HepG2 (cell line): Measurements from ENCODE around the gene GP2. TPM values are rescaled to one million over a fixed set of nuclear protein-coding genes. Genes with fewer than 3 reads are reported as not detected.

Experiments
- CEBPG ChIP-seq: IDR thresholded peaks from 2 replicates; pipeline ENCODE4 v1.6.1; 2016
- FOXO1 ChIP-seq: sonication (generic); formaldehyde crosslinking; IDR thresholded peaks from 2 replicates; pipeline ENCODE4 v1.4.0; 2020; ENCODE audit warnings: missing genetic modification reagents
- JDP2 ChIP-seq: sonication (generic); formaldehyde crosslinking; IDR thresholded peaks from 2 replicates; pipeline ENCODE4 v1.8.1; 2022; ENCODE audit warnings: missing genetic modification reagents, borderline replicate concordance
- KLF15 ChIP-seq: sonication (generic); formaldehyde crosslinking; IDR thresholded peaks from 2 replicates; pipeline ENCODE4 v1.8.1; 2023; ENCODE audit warnings: borderline replicate concordance, mild to moderate bottlenecking, inconsistent platforms, missing genetic modification reagents, mixed read lengths
- NCOA2 ChIP-seq: sonication (generic); formaldehyde crosslinking; IDR thresholded peaks from 2 replicates; pipeline ENCODE4 v1.8.0; 2022; ENCODE audit warnings: inconsistent platforms
- RFX3 ChIP-seq: IDR thresholded peaks from 2 replicates; pipeline ENCODE4 v1.6.1; 2016; ENCODE audit warnings: missing biosample characterization, missing genetic modification reagents
- SP2 ChIP-seq: sonication (generic); formaldehyde crosslinking; IDR thresholded peaks from 2 replicates; pipeline ENCODE4 v1.5.1; 2020; ENCODE audit warnings: mild to moderate bottlenecking, missing genetic modification reagents
- TOE1 ChIP-seq: sonication (generic); formaldehyde crosslinking; IDR thresholded peaks from 2 replicates; pipeline ENCODE4 v1.4.0; 2020; ENCODE audit warnings: mild to moderate bottlenecking, missing genetic modification reagents
- YEATS2 ChIP-seq: sonication (generic); formaldehyde crosslinking; IDR thresholded peaks from 2 replicates; pipeline ENCODE4 v1.4.0; 2020; ENCODE audit warnings: missing genetic modification reagents, borderline replicate concordance
- YY1 ChIP-seq: IDR thresholded peaks from 2 replicates; pipeline ENCODE4 v1.6.1; 2011; ENCODE audit warnings: low read length, low read depth, moderate library complexity, mild to moderate bottlenecking; ENCODE audit not compliant: insufficient read depth, insufficient replicate concordance
- ZC3H4 ChIP-seq: sonication (generic); formaldehyde crosslinking; IDR thresholded peaks from 2 replicates; pipeline ENCODE4 v1.4.0; 2020; ENCODE audit warnings: missing genetic modification reagents, borderline replicate concordance
- ZNF121 ChIP-seq: sonication (generic); formaldehyde crosslinking; IDR thresholded peaks from 2 replicates; pipeline ENCODE4 v1.5.0; 2020; ENCODE audit warnings: mild to moderate bottlenecking, missing genetic modification reagents
- ZNF230 ChIP-seq: sonication (generic); formaldehyde crosslinking; IDR thresholded peaks from 2 replicates; pipeline ENCODE4 v1.4.0; 2020; ENCODE audit warnings: mild to moderate bottlenecking, missing genetic modification reagents
- ZNF430 ChIP-seq: sonication (generic); formaldehyde crosslinking; IDR thresholded peaks from 2 replicates; pipeline ENCODE4 v1.9.0; 2021; ENCODE audit warnings: mild to moderate bottlenecking, missing genetic modification reagents
- ZNF605 ChIP-seq: sonication (generic); formaldehyde crosslinking; IDR thresholded peaks from 2 replicates; pipeline ENCODE4 v1.8.0; 2022; ENCODE audit warnings: mild to moderate bottlenecking, missing genetic modification reagents
- ZNF607 ChIP-seq: sonication (generic); formaldehyde crosslinking; IDR thresholded peaks from 2 replicates; pipeline ENCODE4 v1.5.1; 2020; ENCODE audit warnings: missing genetic modification reagents, mild to moderate bottlenecking, borderline replicate concordance
- ZNF747 ChIP-seq: sonication (generic); formaldehyde crosslinking; IDR thresholded peaks from 2 replicates; pipeline ENCODE4 v1.8.1; 2023; ENCODE audit warnings: missing genetic modification reagents, mild to moderate bottlenecking, borderline replicate concordance
- ZNF841 ChIP-seq: sonication (generic); formaldehyde crosslinking; IDR thresholded peaks from 2 replicates; pipeline ENCODE4 v1.8.1; 2023; ENCODE audit warnings: missing genetic modification reagents, borderline replicate concordance
- polyA plus RNA-seq, 8 experiments: library from polyadenylated mRNA; depleted of rRNA in 3 of 8; stranded (reverse) in 7 of 8; unstranded in 1 of 8; fragments of >200 nt; fragmentation: Illumina TruSeq in 4 of 8; extraction: Trizol in 4 of 8; gene quantifications; 2 replicates each; pipeline versions ENCODE4 v1.2.1 to v1.2.3, GENCODE V29; 2011 to 2016; ENCODE audit warnings: low read depth in 4 of 8, missing spikeins in 1 of 8, mixed read lengths in 1 of 8; ENCODE audit not compliant: insufficient read depth in 1 of 8
- total RNA-seq, 5 experiments: library from RNA; depleted of rRNA; stranded (reverse); fragments of >200 nt; fragmentation: Illumina TruSeq; extraction: Trizol; gene quantifications; 2 replicates each; pipeline ENCODE4 v1.2.3, GENCODE V29; 2016; ENCODE audit warnings: low read depth in 1 of 5
- TF ChIP-seq, protein P1 (sequence below): sonication (generic); formaldehyde crosslinking; IDR thresholded peaks from 2 replicates; pipeline ENCODE4 v1.5.0; 2020; ENCODE audit warnings: missing genetic modification reagents
- TF ChIP-seq, protein P2 (sequence below): sonication (generic); formaldehyde crosslinking; IDR thresholded peaks from 2 replicates; pipeline ENCODE4 v1.8.0; 2022; ENCODE audit warnings: missing genetic modification reagents, mild to moderate bottlenecking, inconsistent platforms, borderline replicate concordance
- TF ChIP-seq, protein P3 (sequence below): sonication (generic); formaldehyde crosslinking; IDR thresholded peaks from 2 replicates; pipeline ENCODE4 v1.8.0; 2022; ENCODE audit warnings: missing genetic modification reagents, low read depth, mild to moderate bottlenecking, borderline replicate concordance
- TF ChIP-seq, protein P4 (sequence below): sonication (generic); formaldehyde crosslinking; IDR thresholded peaks from 2 replicates; pipeline ENCODE4 v1.9.0; 2021; ENCODE audit warnings: missing genetic modification reagents, mild to moderate bottlenecking, borderline replicate concordance
- TF ChIP-seq, protein P5 (sequence below): sonication (generic); formaldehyde crosslinking; IDR thresholded peaks from 2 replicates; pipeline ENCODE4 v1.4.0; 2020; ENCODE audit warnings: missing genetic modification reagents
- TF ChIP-seq, protein P6 (sequence below): IDR thresholded peaks from 2 replicates; pipeline ENCODE4 v1.6.1; 2016; ENCODE audit warnings: low read depth

The GP2 gene
- total and polyA plus RNA-seq, 2 of the 13 experiments (the other 11 are each of a cell fraction or from before 2014, with no cell fraction given), result 0.15 to 0.69 TPM

DNA sequence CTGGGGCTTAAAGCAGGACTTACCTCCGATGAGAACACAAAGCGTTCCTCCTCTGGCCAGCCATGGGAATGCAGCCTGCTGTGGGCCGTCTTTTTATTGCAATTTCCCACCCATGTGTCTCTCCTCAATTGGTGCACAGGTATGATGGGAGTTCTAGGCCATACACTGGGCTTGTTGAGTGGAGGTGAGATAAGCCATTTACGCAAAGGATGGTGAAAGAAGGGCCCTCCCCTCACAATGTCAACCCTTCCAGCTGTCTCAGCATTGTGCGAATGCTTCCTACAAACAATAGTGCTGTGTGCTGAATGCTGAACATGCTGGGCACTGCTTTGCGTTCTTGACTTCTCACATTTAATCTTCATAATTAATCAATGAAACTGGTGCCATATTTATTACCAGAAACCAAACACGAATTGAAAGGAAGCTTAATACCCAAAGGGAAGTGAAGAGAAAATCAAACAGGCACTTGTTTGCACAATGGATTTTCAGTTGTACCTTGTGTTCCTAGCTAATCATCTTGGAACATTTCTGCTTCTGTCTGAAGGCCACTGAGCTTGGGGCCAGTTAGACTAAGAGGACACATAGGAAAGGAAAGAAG lies at the start of gene GP2 (continued):
- TF ChIP-seq FOXO1 (CRISPR knock-in tag) (no peak; the same call in 1 of the 2 replicates), ZNF605 (CRISPR knock-in tag) (no peak), ZNF230 (0 out of 2 replicates have a peak, but pooled peaks have one; percentile 49), SP2 (CRISPR knock-in tag) (no peak), NCOA2 (CRISPR knock-in tag) (peak; percentile 60; the same call in 1 of the 2 replicates), ZC3H4 (no peak), YY1 (no peak), KLF15 (no peak), RFX3 (CRISPR knock-in tag) (no peak), YEATS2 (CRISPR knock-in tag) (no peak), TOE1 (CRISPR knock-in tag) (no peak), CEBPG (no peak), ZNF841 (CRISPR knock-in tag) (no peak), ZNF121 (CRISPR knock-in tag) (no peak), ZNF430 (CRISPR knock-in tag) (no peak), ZNF747 (no peak), ZNF607 (CRISPR knock-in tag) (0 out of 2 replicates have a peak, but pooled peaks have one; percentile 38), JDP2 (CRISPR knock-in tag) (no peak; the same call in 1 of the 2 replicates)
- TF ChIP-seq, protein P1, sequence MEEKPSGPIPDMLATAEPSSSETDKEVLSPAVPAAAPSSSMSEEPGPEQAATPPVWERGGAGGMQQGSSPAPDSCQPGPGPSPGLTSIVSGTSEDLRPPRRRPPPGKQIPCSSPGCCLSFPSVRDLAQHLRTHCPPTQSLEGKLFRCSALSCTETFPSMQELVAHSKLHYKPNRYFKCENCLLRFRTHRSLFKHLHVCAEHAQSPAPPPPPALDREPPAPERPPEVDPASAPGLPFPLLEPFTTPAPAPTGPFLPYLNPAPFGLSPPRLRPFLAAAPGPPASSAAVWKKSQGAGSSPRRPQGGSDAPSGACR (CRISPR knock-in tag), result no peak
- TF ChIP-seq, protein P2, sequence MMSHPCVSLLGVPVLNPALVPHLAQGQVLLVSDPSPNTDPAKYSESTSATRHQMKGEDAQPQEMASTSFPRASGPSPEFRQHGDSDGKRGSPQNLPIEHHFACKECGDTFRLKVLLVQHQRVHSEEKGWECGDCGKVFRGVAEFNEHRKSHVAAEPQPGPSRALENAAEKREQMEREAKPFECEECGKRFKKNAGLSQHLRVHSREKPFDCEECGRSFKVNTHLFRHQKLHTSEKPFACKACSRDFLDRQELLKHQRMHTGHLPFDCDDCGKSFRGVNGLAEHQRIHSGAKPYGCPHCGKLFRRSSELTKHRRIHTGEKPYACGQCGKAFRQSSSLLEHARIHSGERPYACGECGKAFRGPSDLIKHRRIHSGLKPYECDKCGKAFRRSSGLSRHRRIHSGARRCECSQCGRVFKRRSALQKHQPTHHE (CRISPR knock-in tag), result no peak
- TF ChIP-seq, protein P3, sequence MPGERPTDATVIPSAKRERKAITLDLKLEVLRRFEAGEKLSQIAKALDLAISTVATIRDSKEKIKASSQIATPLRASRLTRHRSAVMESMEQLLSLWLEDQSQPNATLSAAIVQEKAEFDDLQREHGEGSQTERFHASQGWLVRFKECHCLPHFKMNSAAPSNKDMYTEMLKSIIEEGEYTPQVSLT, result no peak
- TF ChIP-seq, protein P4, sequence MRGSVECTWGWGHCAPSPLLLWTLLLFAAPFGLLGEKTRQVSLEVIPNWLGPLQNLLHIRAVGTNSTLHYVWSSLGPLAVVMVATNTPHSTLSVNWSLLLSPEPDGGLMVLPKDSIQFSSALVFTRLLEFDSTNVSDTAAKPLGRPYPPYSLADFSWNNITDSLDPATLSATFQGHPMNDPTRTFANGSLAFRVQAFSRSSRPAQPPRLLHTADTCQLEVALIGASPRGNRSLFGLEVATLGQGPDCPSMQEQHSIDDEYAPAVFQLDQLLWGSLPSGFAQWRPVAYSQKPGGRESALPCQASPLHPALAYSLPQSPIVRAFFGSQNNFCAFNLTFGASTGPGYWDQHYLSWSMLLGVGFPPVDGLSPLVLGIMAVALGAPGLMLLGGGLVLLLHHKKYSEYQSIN, result no peak
- TF ChIP-seq, protein P5, sequence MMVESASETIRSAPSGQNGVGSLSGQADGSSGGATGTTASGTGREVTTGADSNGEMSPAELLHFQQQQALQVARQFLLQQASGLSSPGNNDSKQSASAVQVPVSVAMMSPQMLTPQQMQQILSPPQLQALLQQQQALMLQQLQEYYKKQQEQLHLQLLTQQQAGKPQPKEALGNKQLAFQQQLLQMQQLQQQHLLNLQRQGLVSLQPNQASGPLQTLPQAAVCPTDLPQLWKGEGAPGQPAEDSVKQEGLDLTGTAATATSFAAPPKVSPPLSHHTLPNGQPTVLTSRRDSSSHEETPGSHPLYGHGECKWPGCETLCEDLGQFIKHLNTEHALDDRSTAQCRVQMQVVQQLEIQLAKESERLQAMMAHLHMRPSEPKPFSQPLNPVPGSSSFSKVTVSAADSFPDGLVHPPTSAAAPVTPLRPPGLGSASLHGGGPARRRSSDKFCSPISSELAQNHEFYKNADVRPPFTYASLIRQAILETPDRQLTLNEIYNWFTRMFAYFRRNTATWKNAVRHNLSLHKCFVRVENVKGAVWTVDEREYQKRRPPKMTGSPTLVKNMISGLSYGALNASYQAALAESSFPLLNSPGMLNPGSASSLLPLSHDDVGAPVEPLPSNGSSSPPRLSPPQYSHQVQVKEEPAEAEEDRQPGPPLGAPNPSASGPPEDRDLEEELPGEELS (CRISPR knock-in tag), result no peak
- TF ChIP-seq, protein P6, sequence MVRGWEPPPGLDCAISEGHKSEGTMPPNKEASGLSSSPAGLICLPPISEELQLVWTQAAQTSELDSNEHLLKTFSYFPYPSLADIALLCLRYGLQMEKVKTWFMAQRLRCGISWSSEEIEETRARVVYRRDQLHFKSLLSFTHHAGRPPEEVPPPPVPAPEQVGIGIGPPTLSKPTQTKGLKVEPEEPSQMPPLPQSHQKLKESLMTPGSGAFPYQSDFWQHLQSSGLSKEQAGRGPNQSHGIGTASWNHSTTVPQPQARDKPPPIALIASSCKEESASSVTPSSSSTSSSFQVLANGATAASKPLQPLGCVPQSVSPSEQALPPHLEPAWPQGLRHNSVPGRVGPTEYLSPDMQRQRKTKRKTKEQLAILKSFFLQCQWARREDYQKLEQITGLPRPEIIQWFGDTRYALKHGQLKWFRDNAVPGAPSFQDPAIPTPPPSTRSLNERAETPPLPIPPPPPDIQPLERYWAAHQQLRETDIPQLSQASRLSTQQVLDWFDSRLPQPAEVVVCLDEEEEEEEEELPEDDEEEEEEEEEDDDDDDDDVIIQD, result no peak
